GM18508 (cell line): ENCODE data around the gene ALDH1A3.
"Not testable (repeated sequence)": the region's sequence is repeated elsewhere in the genome, so short reads cannot be mapped to it uniquely, and the experiment has no call there.

Experiments used
- ATAC-seq: cut with Tn5 transposase; IDR thresholded peaks from one replicate; pipeline ENCODE4 v1.9.1; 2021; ENCODE audit warnings: moderate number of reproducible peaks; ENCODE audit not compliant: insufficient read depth, unreplicated experiment

ALDH1A3 gene

DNA sequence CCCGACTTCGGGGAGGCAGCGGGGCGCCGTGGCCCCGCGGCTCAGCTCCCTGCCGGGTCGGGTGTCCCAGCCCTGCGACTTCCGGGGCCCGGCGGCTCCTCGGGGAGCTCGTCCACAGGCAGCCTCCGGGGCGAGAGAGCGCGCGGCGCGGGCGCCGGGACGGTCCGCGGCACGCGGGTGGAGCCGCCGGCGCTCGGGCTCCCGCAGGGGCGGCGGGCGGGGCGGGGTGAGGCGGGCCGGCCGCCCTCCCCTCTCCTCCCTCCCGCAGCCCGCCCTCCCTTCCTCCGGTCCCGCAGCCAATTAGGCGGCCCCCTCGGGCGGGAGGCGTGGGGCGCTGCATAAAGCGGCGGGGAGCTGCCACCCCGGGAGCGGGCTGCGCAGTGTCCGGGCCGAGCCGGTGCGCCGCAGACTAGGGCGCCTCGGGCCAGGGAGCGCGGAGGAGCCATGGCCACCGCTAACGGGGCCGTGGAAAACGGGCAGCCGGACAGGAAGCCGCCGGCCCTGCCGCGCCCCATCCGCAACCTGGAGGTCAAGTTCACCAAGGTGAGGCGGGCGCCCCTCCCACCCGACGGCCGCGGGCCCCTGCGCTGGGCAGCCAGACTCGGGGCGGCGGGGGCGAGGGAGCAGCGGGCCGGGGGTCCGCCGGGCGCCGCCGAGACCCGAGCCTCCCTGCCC lies at the start of gene ALDH1A3:
TSS of gene ALDH1A3 (plus strand) at position 368 of the 675 bp plus-strand sequence. CDS start at position 445, 77 bp downstream.
- ATAC-seq, result no peak

DNA sequence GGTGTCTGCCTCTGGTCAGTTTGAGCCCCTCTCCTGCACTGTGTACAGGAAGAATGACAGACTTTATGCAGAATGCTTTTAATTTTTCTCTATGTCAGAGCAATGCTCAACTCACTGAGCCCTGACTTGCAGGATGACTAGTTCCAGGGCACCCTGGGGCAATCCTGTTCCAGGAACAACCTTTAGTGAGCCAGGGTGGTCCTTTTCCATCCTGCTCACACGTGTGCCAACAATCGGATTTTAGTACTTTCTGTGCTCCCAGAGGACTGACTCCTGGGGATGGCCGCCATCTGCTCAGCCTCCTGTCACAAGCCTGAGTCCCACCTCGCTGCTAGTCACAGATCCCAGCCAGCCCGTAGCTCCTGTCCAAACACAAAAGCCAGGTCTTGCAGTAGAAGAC lies 48.2 kb upstream of the ALDH1A3 start:
- no peak for ATAC-seq

DNA sequence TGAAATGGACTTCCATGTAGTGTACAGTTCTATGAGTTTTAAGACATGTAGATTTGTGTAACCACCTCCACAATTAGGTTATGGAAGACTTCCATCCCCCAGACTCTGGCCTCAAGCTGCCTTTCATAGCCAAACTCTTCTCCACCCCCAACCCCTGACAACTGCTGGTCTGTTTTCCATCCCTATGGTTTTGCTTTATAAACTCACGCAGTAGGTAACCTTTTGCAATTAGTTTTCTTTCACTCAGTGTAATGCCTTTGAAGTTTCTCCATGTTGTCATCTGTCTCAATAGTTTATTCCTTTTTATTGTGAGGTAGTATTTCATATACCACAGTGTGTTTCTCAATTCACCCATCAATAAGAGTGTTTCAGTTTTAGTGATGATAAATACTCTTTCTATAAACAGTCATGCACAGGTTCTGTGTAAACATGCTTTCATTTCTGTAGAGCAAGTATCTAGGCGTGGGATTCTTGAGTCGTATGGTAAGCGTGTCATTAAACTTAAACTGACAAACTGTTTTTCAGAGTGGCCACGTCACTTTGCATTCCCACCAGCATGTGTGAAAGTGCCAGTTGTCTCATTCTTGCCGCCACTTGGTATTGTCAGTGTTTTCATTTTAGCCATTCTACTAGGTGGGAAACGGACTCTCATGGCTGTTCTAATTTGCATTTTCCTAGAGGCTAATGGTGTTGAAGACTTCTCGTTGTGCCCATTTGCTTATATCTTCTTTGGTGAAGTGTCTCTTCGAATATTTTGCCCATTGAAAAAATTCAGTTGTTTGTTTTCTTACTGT lies 47.3 kb upstream of the ALDH1A3 start:
- ATAC-seq, result no peak

DNA sequence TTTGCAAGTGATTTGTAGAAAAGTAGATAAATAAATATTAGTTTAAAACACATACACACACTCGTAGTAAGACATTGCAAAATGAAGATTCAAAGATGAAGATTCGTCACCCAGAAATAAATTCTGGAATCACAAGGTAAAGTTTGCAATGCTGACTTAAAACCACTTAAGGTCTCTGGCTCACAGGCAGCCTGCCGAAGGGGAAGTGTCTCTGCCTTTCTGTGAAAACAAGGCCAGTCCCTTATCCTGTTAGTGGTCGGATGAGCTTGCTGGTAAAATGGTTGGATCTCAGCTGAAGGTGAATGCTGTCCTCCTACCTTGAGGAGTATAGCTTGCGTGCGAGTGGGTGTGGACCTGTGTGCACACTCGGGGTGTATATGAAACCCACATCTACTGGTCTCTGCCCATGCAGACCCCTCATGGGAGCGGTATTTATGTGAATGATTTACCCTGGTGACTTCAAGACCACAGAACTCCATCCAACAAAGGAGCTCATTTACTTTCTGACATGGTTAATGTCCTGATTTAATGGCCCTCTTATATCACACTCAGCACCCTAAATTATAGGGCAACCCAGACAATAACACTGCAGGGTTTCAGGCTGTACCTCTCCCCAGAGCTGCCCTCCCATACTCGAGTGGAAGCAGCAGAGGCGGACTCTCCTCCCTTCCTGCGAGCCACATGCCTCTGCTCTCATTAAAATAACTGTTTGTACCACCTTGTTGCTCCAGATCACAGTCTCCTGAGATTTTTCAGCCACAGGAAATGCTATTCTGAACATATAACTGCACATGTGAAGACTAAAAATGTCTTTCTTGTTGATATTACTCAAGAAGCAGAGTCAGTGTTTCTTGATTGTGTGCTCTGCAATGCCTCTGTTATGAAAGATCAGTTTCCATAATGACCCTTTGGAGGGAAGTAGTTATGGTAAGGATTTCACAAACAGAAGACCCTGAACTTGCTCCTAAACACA lies 45.9 kb upstream of the ALDH1A3 start:
- no peak for ATAC-seq

DNA sequence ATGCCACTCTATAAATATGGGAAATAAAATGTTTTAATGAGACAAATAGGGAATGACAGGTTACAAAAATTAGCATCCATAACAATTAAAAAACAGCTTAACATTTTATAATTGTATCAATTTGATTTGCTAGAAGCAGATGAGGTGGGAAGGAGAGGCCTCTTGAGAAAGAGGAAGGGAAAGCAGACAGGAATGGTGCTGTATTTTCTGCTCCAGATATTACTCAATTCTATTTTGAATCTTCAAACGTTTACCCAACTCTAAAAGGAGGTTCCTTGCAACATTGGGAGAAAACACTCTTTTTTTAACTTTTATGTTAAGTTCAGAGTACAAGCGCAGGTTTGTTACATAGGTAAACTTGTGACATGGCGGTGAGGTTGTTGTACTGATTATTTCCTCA lies 44.9 kb upstream of the ALDH1A3 start:
- ATAC-seq, result no peak

DNA sequence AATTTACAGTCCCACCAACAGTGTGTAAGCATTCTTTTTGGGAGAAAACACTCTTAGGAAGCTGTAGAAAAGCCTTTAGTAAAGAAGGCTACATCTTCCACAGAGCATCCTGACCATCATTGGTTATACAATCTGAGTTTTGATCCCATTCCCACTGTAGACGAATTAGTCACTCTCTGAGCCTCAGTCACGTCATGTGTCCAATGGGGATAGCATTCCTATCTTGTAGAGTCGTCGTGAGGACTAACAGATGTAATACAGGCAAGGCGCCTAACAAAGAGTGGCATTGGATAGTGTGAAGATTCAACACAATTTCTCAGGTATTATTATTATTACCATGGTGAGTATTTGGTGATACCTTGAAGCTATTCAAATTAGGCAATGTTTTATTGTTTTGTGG lies 44.0 kb upstream of the ALDH1A3 start:
- ATAC-seq, result no peak

DNA sequence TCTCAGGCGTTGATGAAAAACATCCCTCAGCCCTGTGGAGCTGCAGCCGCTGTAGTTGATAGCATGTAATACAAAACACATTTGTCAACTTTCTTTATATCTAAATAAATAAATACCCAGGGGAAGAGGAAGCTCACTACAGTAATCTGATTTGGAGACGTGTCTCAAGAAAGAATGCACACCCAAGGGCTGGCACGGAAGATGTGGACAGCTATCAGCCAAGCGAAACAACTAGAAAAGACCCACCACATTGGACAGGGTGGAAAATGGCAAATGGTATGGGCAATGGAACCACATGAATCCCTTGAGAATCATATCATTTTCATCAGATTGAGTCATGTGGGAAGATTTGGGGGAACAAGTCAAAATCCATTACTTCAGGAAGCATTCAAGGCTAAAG lies 43.1 kb upstream of the ALDH1A3 start:
- ATAC-seq, result no peak

DNA sequence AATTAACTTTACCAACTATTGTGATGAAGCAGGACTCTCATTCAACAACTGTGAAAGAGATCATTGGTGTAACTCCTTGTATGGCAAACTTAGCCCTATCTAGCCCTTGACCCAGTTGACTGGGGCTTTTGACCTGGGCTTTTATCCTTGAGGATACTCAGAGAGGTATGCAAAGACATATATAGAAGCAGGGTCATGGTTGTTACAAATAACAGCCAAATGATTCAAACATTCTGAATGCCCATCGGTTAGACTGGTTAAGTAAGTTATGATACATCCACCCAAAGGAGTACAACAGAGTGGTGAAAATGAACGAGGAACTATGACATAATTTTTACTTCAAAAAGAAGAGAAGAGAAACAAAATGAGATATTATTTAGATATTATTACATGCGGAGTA lies 38.2 kb upstream of the ALDH1A3 start:
- no peak for ATAC-seq

DNA sequence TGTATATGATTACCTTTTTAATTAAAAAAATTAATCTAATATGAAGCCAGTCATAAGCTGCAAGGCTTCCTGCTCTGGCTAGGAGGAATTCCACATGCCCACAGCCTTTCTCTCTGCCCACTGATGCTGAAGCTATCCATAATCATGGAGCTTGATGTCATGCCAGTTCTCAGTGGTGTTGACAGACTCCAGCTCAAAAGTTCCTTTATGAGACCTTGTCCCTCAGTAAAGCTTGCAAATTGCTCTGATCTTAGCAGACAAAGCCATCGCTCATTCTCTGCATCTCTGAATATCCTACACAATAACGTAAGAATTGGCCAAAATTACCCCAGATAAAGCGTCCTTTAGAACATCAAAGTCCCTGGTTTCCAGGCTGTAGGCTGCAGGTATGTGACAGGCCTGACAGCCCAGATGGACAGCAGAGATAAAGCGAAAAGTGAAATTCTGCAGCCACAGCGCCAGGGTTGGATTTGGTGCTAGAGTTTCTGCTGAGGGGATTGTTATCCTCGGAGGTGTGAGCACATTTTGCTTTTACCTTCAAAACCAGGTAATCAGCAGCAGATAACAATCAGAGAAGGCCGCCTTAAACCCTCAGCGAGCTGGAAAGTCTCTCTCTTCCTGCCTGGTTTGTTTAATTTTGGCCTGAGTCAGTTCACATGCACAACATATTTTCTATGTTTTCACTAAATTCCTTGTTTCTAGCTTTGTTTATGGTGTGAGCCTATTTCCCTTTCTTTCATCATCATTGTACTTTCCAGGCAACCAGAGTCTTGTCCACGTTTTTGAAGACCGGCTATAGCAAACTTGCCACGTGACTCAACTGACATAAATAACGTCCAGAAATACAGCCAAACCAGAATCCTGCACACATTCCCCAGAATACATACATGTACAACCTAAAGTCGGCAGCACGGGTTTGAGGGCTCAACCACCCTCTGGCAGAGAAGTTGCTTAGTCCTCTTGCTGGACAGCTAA lies 36.6 kb upstream of the ALDH1A3 start:
- no peak for ATAC-seq

DNA sequence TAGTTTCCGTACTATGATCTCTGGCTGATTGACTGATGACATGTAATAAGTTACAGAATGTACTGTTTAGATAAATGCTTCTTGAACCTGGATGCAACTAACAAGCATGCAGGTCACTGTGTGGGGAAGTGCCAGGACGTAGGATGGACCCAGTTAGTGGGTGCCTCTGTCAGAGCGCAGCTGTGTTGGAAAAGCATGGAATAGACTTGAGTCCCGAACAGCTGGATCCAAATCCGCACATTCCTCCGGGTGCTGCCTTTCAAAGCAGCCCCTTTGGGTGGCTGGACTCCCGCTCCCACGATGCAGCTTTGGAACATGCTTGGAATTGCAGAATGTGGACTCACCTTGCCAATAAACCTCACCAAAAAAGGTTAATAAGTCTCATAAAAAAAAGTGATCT lies 35.5 kb upstream of the ALDH1A3 start:
- ATAC-seq, result no peak

DNA sequence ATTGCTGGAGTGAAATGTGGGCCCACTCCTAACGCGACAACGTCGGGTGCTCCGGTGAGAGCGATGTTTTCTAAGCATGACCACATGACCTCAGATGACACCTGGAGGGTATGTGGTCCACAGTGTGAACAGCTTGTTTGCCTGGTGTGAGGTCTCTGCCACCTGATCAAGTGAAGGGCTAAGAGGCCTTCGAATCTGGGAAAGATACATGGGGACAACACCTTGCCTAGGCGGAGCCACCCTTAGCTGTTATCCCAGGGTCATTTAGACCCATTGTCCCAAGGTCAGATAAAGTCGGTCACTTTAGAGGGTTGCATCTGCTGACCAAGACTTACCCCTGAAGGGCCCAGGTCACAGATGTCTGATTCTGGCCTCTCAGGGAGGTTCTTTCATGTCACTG lies 34.9 kb upstream of the ALDH1A3 start:
- ATAC-seq, result no peak

DNA sequence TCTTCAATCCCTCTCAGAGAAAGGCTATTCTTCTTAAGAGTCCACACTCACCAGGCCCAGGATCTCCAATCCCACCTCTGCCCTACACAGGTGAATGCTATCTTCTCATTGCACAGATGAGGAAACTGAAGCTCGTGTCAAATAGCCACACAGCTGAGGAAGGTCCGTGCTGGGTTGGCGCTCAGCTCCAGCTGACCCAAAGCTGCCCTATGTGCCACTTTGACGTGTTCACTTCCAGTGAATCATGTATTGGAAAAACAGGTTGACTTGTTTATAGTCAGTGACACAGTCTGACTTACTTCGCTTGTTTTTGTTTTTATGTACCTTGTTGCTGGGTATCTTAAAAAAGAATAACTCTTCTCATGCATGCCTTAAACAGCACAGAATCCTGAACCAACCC lies 32.4 kb upstream of the ALDH1A3 start:
- ATAC-seq, result no peak

DNA sequence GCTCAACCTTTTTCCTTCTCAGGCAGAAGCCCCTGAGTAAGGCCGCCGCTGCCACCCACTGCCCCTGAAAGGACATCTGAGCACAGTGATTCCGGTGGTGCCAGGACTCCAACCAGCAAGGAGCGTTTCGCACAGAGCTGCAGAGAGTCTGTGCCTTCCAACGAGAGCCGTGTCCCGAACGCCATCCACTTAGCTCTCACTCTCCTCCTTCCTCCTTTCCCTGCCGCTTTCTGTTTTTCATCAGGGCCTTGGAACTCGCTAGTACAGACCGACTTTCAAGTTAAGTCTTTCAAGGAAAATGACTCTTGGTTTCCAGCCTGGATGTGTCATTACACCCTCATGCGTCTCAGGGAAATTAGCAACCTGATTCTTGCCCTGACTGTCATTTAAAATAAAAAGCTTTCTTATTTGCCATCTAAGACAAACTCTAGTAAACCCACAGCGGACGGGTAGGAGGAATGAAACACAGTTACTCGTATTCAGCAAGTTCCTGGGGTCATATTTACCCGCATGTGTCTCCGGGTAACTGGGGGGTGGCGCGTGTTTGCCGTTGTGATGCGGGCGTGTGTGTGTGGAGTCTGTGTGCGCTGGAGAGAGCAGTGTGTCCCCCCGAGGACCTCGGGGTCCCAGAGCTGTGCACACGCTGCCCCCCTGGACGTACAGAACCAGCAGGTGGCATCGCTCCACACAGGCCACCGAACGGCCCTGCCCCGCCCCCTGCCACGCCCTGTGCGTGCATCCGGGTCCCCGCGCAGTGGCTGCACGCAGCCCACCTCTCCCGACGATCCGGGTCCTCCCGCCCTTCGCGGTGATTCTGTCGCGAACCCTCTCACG lies 30.4 kb upstream of the ALDH1A3 start:
- ATAC-seq, result no peak

DNA sequence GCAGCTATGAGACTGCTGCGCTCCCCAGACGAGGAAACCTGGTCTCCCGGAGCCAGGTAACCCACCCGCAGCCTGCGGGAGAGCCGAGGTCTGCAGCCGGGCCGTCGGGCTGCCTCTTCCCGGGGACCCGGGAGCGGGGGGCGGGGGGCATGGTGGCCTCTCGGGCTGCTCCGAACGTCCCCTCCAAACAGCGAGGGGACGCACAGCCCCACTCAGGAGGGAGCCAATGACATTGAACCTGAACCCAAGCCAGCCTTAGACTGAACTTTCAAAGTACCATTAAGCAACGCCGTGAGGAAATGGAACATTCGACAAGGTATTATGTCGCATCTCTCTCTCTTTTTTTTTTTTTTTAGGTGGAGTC lies 29.8 kb upstream of the ALDH1A3 start:
- no peak for ATAC-seq

DNA sequence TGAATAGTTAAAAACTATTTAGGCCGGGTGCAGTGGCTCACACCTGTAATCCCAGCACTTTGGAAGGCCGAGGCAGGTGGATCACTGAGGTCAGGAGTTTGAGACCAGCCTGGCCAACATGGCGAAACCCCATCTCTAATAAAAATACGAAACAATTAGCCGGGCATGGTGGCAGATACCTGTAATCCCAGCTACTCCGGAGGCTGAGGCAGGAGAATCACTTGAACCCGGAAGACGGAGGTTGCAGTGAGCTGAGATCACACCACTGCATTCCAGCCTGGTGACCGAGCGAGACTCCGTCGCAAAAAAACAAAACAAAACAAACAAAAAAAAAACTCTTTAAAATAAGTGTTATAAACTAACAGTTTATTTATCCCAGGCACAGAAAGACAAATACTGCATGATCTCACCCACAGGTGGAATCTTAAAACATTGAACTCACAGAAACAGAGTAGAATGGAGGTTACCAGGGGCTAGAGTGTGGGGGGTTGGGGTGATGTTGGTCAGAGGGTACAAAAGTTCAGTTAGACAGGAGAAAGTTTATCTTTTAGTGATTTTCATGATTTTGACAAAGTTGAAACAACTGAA lies 28.1 kb upstream of the ALDH1A3 start:
- ATAC-seq, result not testable (repeated sequence)

DNA sequence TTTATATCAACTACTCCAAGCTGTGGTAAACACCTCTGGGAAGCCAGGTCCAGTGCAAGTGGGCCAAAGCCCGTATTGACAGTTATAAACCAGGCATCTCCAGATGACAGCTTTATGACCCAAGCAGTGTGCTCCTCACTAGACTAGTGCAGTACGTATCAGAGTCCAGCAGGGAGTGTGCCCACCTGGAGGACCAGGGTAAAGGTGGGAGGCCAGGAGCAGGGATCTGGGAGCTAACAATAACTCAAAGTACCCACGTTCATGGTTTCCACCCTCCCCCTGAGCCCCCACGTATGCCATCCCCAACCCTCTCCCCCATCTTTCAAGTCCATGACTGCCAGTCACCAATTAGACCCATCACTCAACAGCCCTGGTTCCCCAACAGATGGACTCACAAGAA lies 27.0 kb upstream of the ALDH1A3 start:
- no peak for ATAC-seq

DNA sequence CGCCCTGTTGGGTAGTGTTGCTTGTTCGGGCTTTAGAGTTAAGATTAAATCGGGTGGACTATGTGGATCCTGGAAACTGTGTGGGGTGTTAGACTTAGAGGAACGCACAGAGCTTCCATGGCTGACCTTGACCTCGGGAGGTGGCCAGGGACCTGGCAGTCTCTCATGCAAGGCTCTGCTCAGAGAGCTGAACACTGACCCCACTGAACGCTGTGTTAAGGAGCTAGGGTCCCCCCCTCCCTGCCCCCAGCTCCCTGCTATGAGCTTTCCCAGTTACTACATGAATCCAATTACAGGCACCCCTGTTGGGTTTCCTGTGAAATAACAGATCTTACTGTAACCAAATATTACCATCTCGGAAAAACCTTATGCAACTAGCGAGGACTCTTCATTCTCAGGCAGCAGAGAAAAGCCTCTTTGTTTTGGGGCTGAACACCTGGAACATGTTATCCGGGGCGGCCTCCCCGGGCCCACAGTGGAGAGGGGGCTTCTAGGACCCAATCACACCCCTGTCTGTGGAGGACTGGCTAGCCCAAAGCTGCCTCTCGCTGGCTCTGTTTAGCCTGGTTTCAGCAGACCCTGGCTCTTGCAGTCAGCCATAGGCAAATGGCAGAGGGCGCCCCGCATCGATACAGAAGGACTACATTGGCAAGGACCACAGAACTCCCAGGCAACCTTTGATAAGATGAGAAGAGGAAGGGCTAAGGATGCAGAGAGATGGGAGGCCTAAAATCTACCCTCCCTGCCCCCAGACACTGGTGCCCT lies 25.8 kb upstream of the ALDH1A3 start:
- no peak for ATAC-seq

DNA sequence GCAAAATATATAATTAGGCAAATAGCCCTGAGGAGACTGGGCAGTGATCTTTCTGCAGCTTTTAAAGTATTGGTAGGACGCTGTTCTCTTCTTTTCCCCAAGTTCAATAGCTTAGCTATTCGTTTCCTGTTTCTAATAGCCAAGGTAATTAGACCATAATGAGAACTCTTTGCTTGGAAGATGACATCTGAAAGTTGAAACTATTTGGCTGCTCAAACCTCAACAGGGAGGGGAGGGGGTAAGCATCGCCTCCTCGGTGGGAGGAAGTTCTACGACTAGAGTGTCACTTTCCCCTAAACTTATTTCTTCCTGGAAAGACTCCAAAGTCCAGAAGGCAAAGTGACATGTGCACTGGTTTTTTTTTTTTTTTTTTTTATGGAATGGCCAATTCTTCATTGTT lies 22.8 kb upstream of the ALDH1A3 start:
- ATAC-seq, result no peak
